HG03432 (cell line): ENCODE measurements around the gene CDYL2.

Experiments used
- ATAC-seq: cut with Tn5 transposase; IDR thresholded peaks from one replicate; pipeline ENCODE4 v1.9.1; 2021; ENCODE audit warnings: mild to moderate bottlenecking, moderate library complexity; ENCODE audit not compliant: unreplicated experiment

Gene CDYL2

DNA sequence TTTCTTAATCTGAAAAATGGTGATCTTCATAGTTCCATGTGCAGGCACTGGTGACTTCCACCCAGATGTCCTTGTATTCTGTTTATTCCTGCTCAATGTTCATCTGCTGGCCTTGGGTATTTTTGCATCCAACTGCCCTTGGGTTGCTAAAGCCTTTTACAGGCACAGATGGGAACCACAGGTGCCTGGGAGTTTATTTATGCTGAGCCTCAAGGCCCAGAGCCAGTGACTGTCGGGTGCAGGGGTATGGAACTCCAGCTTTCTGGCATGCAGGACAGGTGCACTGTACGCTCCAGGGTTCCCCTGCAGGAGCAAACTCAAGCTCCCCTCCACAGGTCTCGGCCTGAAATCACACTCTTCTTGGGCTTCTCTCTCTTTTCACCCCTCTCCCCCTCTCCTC, 241.3 kb downstream of the CDYL2 start:
- no peak for ATAC-seq

GRCh38 chr16:80559369-80559768, 245.0 kb downstream of the CDYL2 start:
- ATAC-seq: no peak

DNA sequence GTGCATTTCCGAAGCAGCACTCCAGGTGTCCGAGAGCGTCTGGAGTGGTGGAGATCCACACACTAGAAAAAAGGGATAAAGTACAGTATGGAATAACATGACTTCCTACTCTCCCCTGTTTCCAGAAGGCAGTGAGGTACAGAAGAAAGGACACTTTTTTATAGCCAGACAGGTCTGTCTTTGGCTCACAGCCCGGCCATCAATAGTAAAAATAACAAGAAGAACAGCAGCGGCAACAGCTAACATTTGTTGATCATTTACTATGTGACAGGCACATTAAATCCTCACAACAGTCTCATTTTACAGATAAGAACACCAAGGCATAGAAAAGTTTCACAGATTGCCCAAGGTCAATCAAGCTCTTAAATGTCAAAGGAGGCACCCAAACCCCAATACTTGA, 247.4 kb downstream of the CDYL2 start:
- no peak for ATAC-seq

GRCh38 chr16:80556481-80556880, 247.9 kb downstream of the CDYL2 start:
- no peak for ATAC-seq

DNA sequence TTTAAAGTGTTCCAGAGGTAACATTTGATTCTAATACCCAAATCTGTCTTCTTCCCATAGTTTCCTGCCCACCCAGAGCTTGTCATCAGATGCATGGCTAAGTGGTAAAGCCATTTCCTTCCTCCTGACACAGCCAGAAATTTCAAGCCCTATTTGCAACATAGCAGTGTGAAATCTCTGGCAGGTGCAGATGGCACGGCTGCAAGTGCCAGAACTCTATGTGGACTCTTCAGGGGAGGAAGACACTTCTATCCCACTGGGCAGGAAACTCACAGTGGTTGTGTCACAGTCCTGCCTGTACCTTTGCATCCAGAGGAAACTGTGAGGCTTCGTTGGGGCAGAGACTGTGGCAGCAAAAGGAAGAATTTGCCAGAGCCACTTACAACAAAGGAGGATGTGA, 250.4 kb downstream of the CDYL2 start:
- no peak for ATAC-seq

DNA sequence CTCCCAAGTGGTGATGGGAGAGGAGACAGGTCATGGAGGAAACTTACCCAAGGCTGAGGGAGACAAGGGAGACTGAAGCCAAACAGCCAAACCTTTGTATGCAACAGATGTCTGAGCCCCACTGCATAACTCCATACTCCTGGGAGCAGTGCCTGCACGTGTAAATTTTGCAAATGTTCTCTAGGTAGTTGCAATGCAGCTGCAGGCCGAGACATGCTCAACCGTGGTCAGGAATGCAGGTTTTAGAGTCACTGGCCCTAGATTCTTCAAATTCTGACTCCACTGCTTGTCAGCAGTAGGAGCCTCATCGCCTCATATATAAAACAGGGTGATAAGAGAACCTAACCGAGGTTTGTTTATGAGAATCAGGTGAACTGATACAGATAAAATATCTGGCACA, 252.1 kb downstream of the CDYL2 start:
- ATAC-seq: no peak
